Measurements from ENCODE around the gene ITGB6.

DNA sequence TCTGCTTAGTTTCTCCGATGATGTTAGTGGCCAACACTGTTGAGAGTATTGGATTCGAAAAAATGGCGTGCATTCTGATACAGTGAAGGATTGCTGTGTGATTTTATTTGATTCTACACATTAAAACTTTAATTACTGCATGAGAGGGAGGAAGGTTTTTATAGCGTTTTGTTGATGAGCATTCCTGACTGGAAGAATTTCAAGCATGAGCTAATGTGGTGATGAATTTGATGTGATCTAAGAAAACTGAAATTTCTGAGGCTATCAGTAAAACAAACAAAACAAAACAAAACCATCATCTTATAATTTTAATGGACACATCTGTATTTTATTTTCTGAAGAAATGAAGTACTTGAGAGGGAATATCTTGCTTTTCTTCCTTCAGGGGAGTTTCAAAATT, 59.6 kb downstream of the ITGB6 start:
- TF ChIP-seq, protein P1, sequence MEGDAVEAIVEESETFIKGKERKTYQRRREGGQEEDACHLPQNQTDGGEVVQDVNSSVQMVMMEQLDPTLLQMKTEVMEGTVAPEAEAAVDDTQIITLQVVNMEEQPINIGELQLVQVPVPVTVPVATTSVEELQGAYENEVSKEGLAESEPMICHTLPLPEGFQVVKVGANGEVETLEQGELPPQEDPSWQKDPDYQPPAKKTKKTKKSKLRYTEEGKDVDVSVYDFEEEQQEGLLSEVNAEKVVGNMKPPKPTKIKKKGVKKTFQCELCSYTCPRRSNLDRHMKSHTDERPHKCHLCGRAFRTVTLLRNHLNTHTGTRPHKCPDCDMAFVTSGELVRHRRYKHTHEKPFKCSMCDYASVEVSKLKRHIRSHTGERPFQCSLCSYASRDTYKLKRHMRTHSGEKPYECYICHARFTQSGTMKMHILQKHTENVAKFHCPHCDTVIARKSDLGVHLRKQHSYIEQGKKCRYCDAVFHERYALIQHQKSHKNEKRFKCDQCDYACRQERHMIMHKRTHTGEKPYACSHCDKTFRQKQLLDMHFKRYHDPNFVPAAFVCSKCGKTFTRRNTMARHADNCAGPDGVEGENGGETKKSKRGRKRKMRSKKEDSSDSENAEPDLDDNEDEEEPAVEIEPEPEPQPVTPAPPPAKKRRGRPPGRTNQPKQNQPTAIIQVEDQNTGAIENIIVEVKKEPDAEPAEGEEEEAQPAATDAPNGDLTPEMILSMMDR (IDR thresholded peaks at IDR 0.05; ENCODE audit: borderline replicate concordance, extremely low read depth, low read length, poor library complexity, severe bottlenecking): no peak
- no peak for TF ChIP-seq EZH2 (IDR thresholded peaks at IDR 0.05; ENCODE audit: borderline replicate concordance, low read depth, low read length, severe bottlenecking)
